H1 (cell line): ENCODE data around the gene CRP. TPM values are rescaled to one million over a fixed set of nuclear protein-coding genes. Genes with fewer than 3 reads are reported as not detected.

ENCODE experiments used
- EP300 ChIP-seq, 2 experiments: IDR thresholded peaks; 1 replicate in 1 of 2; 2 replicates in 1 of 2; pipeline ENCODE4 v1.6.1; 2011 to 2012; ENCODE audit warnings: low read depth in 2 of 2, low read length in 2 of 2, mild to moderate bottlenecking in 2 of 2, borderline replicate concordance in 1 of 2, inconsistent platforms in 1 of 2, moderate library complexity in 1 of 2
- HDAC2 ChIP-seq, 2 experiments: fragments of 300-600 bp in 1 of 2; sonication (generic) in 1 of 2; IDR thresholded peaks; 2 replicates each; pipeline ENCODE4 v1.6.1; 2011 to 2012; ENCODE audit warnings: low read depth in 2 of 2, low read length in 2 of 2, mild to moderate bottlenecking in 2 of 2, moderate library complexity in 2 of 2, borderline replicate concordance in 1 of 2, inconsistent platforms in 1 of 2
- HDAC6 ChIP-seq: IDR thresholded peaks from one replicate; pipeline ENCODE4 v1.7.1; 2012; ENCODE audit warnings: low read depth, mild to moderate bottlenecking, inconsistent platforms, low read length, moderate library complexity
- TEAD4 ChIP-seq: IDR thresholded peaks from 2 replicates; pipeline ENCODE4 v1.6.1; 2012; ENCODE audit warnings: low read depth, low read length, inconsistent platforms, mixed read lengths
- polyA plus RNA-seq, 7 experiments: library from polyadenylated mRNA; depleted of rRNA in 3 of 7; stranded (reverse) in 5 of 7; unstranded in 2 of 7; fragments of >200 nt in 5 of 7; fragments of 200-250 nt in 2 of 7; gene quantifications; 1 replicate in 5 of 7; 2 replicates in 1 of 7; 4 replicates in 1 of 7; pipeline versions ENCODE4 v1.2.1 to v1.2.3, GENCODE V29; 2011 to 2013; ENCODE audit warnings: missing spikeins in 2 of 7, mixed read lengths in 2 of 7
- total RNA-seq: library from RNA; stranded (reverse); fragmentation: NEBNext Ultra II Directional; extraction: Animal tissue kit (Norgen Biotek cat#: 25700); gene quantifications from 2 replicates; pipeline ENCODE4 v1.2.1, GENCODE V29; 2021

The CRP gene
- total and polyA plus RNA-seq, 2 of the 8 experiments (the other 6 are each of a cell fraction or from before 2014, with no cell fraction given), result not detected

DNA sequence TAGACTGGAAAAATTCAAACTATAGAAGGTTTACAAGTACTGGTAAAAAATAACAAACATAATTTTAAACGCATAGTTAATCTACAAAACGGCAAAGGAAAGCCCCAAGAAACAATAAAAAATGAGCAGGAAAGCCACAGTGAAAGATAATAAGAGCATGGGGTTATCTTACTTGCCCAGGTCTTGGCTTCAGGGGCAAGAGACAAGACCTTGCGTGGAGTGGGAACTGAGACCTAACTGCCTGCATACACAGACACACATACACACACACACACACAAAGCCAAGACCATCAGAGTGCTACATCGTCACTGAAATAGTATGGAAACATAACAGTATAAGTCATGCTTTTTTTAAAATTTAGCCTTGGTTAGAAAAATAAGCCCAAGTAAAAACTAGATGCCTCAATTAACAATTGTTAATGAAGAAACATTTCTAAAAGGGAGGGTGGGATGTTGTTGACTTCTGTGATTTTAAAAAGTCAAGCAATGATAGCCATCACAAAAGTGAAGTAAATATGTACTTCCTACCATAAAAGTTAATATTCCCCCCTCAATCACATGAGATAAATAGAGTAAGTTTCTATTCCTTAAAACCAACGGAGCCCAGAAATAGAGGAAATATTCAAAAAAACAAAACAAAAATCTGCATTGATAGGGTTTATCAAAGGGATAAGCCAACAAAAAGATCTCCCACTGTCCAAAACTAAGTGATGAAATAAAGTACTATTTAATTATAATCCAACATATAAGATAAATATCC lies 29.4 kb upstream of the CRP start (continued):
- TF ChIP-seq HDAC6, result no peak
- no peak for TF ChIP-seq TEAD4
- no peak for TF ChIP-seq EP300 (IDR thresholded peaks at IDR 0.05; ENCODE audit: borderline replicate concordance in 1 of 2, low read depth in 2 of 2, low read length in 2 of 2)
- no peak for TF ChIP-seq HDAC2 (IDR thresholded peaks at IDR 0.05; ENCODE audit: borderline replicate concordance in 1 of 2, low read depth in 2 of 2, low read length in 2 of 2)
